ENCODE measurements around the gene CHAC1.

DNA sequence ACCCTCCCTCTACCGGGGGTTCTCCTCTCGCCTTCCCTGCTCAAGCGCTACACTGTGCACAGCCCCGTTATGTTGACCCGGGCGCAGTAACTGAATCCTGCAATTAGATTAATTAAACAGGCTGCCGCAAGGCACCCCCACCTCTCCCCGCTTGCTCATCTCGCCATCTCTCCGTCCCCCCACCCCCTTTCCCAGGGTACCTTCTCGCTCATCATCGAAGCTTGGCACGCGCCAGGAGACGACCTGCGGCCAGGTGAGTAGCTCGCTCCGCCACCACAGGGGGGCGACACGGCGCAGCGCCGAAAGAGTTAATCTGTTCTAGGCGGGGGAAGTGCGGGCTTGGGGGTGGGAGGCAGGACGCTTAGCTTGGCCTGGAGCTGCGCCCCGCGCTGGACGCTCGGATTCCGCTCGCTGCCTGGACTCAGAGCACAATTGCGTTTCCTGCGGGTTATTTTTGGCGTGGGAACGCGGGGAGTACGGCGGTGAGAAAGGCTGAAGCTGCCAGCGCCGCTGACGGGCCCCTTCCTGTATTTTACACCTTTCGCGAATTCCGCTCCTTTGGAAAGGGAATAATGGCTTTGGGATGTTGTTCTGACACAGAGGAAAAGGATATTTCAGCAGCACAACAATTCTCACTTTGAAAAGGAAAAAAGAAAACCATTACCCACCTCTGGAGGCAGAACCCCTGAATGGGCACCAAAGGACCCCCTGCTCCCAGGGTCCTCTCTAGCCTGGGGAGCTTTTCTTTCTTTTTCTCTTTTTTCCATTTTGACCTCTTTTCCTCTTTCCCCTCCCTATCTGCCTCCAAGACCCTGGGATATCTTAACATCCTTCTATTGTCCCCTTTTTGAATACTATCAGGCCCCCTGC lies 22.6 kb upstream of the CHAC1 start:
- TF ChIP-seq, protein P1, sequence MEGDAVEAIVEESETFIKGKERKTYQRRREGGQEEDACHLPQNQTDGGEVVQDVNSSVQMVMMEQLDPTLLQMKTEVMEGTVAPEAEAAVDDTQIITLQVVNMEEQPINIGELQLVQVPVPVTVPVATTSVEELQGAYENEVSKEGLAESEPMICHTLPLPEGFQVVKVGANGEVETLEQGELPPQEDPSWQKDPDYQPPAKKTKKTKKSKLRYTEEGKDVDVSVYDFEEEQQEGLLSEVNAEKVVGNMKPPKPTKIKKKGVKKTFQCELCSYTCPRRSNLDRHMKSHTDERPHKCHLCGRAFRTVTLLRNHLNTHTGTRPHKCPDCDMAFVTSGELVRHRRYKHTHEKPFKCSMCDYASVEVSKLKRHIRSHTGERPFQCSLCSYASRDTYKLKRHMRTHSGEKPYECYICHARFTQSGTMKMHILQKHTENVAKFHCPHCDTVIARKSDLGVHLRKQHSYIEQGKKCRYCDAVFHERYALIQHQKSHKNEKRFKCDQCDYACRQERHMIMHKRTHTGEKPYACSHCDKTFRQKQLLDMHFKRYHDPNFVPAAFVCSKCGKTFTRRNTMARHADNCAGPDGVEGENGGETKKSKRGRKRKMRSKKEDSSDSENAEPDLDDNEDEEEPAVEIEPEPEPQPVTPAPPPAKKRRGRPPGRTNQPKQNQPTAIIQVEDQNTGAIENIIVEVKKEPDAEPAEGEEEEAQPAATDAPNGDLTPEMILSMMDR (IDR thresholded peaks at IDR 0.05; ENCODE audit: low read length) = peak; percentile 97
- no peak for TF ChIP-seq EZH2 (IDR thresholded peaks at IDR 0.05; ENCODE audit: borderline replicate concordance, low read length)
